ENCODE results near the gene MYO1G. TPM values are rescaled to one million over a fixed set of nuclear protein-coding genes. Genes with fewer than 3 reads are reported as not detected.
A peak's percentile ranks its signal among the peaks of the same experiment; 100 is the strongest.

The MYO1G gene
- total and polyA plus RNA-seq, 4 donors: 11.9 to 76.8 (median 33.2) TPM

DNA sequence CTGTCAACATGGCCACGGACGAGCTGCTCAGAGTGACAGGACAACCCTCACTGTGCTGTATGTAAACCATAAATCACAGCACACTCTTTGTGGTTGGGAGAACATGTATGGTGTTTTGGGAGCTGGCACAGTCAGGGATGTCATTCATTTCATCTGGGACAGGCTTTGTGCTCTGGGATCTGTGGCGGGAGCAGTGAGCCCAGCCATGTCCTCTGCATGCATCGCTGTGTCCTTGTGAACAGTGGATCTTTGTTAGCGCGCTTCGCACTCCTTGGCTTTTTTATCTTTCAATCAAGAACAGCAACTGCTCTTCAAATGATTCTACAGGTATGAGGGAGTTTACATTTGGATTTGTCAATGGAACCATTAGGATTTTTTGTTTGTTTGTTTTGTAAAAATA lies 28.3 kb upstream of the MYO1G start:
- Histone ChIP-seq H3K4me3 (no peak overlapping the region), H3K27ac (ENCODE audit: low read depth in 1 of 2, low read length in 1 of 2) (no peak overlapping the region), H3K9me3 (ENCODE audit: control insufficient read depth in 4 of 4, insufficient read depth in 3 of 4, low read length in 3 of 4) (no peaks in the 10 kb centered on the region), H3K9ac (ENCODE audit: insufficient read depth in 1 of 2, low read length in 2 of 2) (no peak overlapping the region), H3K27me3 (ENCODE audit: control insufficient read depth in 3 of 3, insufficient read depth in 3 of 3, low read length in 2 of 3) (no peaks in the 10 kb centered on the region), H3K4me1 (ENCODE audit: control insufficient read depth in 5 of 5, insufficient read depth in 5 of 5, low read length in 5 of 5) (peaks cover 0 to 6% (median 0%) of the 10 kb centered on the region in 5 donors), H3K36me3 (ENCODE audit: control insufficient read depth in 4 of 4, insufficient read depth in 4 of 4, low read length in 4 of 4) (peaks cover 0 to 2% (median 0%) of the 10 kb centered on the region in 4 donors)
- DNase-seq (no peak), ATAC-seq (ENCODE audit: insufficient read depth, low FRiP score) (no peak)
- WGBS, 2 donors: 94% methylated on average over 7 of the region's 7 CpGs
- TF ChIP-seq, protein P1, sequence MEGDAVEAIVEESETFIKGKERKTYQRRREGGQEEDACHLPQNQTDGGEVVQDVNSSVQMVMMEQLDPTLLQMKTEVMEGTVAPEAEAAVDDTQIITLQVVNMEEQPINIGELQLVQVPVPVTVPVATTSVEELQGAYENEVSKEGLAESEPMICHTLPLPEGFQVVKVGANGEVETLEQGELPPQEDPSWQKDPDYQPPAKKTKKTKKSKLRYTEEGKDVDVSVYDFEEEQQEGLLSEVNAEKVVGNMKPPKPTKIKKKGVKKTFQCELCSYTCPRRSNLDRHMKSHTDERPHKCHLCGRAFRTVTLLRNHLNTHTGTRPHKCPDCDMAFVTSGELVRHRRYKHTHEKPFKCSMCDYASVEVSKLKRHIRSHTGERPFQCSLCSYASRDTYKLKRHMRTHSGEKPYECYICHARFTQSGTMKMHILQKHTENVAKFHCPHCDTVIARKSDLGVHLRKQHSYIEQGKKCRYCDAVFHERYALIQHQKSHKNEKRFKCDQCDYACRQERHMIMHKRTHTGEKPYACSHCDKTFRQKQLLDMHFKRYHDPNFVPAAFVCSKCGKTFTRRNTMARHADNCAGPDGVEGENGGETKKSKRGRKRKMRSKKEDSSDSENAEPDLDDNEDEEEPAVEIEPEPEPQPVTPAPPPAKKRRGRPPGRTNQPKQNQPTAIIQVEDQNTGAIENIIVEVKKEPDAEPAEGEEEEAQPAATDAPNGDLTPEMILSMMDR (IDR thresholded peaks at IDR 0.05; ENCODE audit: control extremely low read depth, extremely low read depth): no peak

DNA sequence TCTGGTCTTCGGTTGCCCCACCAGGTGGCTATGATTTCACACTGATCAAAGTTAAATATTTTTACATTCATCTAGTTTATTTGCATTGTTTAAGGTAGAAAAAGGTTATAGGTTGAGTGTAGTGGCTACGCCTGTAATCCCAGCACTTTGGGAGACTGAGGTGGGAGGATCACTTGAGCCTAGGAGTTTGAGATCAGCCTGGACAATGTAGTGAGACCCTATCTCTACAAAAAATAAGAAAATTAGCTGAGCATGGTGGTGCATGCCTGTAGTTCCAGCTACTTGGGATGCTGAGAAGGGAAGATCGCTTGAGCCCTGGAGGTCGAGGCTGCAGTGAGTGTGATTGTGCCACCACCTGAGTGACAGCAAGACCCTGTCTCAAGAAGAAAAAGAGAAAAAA lies 25.0 kb upstream of the MYO1G start:
- no peaks in the 10 kb centered on the region for H3K9me3 ChIP-seq (ENCODE audit: control insufficient read depth in 4 of 4, insufficient read depth in 3 of 4, low read length in 3 of 4)

DNA sequence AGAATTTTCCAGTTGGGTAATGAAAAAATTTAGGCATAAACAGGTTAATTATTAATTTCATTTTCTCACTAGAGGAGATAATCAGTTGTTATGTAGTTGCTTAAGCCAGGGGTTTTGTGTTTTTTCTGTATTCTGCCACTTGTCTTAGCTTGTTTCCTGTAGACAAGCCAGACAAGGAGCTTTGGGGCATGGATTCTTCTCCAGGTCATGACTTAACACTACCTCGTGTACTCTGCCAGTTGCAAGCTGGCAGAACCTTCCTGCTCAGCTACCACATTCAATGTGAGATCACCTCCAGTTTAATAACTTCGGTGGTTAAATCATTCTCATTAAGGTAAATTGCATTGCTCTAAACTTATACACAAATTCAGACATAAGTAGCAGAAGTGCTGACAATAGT lies 23.0 kb upstream of the MYO1G start:
- Histone ChIP-seq H3K9ac (ENCODE audit: insufficient read depth in 1 of 2, low read length in 2 of 2) (peak overlapping the region in 1 of 2 donors; percentile 27), H3K4me3 (no peak overlapping the region), H3K36me3 (ENCODE audit: control insufficient read depth in 4 of 4, insufficient read depth in 4 of 4, low read length in 4 of 4) (peaks cover 0 to 3% (median 0%) of the 10 kb centered on the region in 4 donors), H3K9me3 (ENCODE audit: control insufficient read depth in 4 of 4, insufficient read depth in 3 of 4, low read length in 3 of 4) (no peaks in the 10 kb centered on the region), H3K27ac (ENCODE audit: low read depth in 1 of 2, low read length in 1 of 2) (no peak overlapping the region), H3K27me3 (ENCODE audit: control insufficient read depth in 3 of 3, insufficient read depth in 3 of 3, low read length in 2 of 3) (no peaks in the 10 kb centered on the region), H3K4me1 (ENCODE audit: control insufficient read depth in 5 of 5, insufficient read depth in 5 of 5, low read length in 5 of 5) (peaks cover under 1 to 12% (median 8%) of the 10 kb centered on the region in 5 donors)
- ATAC-seq (ENCODE audit: insufficient read depth, low FRiP score) (no peak), DNase-seq (no peak)
- TF ChIP-seq, protein P1 (IDR thresholded peaks at IDR 0.05; ENCODE audit: control extremely low read depth, extremely low read depth): no peak
- 24 to 44% methylated on average over 2 of the region's 2 CpGs for WGBS, 2 donors

More for the DNA sequence above, 25.0 kb upstream of the MYO1G start:
- TF ChIP-seq, protein P1 (IDR thresholded peaks at IDR 0.05; ENCODE audit: control extremely low read depth, extremely low read depth): no peak
- Histone ChIP-seq H3K9ac (ENCODE audit: insufficient read depth in 1 of 2, low read length in 2 of 2) (peak overlapping the region in 1 of 2 donors; percentile 32), H3K36me3 (ENCODE audit: control insufficient read depth in 4 of 4, insufficient read depth in 4 of 4, low read length in 4 of 4) (peaks cover 0 to 5% (median 0%) of the 10 kb centered on the region in 4 donors), H3K4me3 (no peak overlapping the region), H3K4me1 (ENCODE audit: control insufficient read depth in 5 of 5, insufficient read depth in 5 of 5, low read length in 5 of 5) (peaks cover 2 to 12% (median 8%) of the 10 kb centered on the region in 5 donors), H3K27ac (ENCODE audit: low read depth in 1 of 2, low read length in 1 of 2) (no peak overlapping the region), H3K27me3 (ENCODE audit: control insufficient read depth in 3 of 3, insufficient read depth in 3 of 3, low read length in 2 of 3) (no peaks in the 10 kb centered on the region)
- DNase-seq (no peak), ATAC-seq (ENCODE audit: insufficient read depth, low FRiP score) (no peak)
- WGBS, 2 donors: 94 to 97% methylated on average over 4 of the region's 4 CpGs

Data from lung (tissue), 12 donors.